Subcutaneous abdominal adipose tissue (tissue), 5 donors: ENCODE data around the gene XRCC1.

ENCODE experiments used
- H3K27ac ChIP-seq: one replicate; pipeline ENCODE4 v1.7.0; 2013; ENCODE audit warnings: low read depth, mild to moderate bottlenecking, inconsistent platforms, low read length, moderate library complexity
- H3K27me3 ChIP-seq, 5 donors: one replicate each; pipeline ENCODE4 v1.7.0; 2013; ENCODE audit warnings: low read length in 5 of 5, inconsistent platforms in 1 of 5; ENCODE audit not compliant: control insufficient read depth in 5 of 5, insufficient read depth in 4 of 5
- H3K36me3 ChIP-seq, 5 donors: one replicate each; pipeline ENCODE4 v1.7.0; 2013; ENCODE audit warnings: low read length in 5 of 5; ENCODE audit not compliant: control insufficient read depth in 5 of 5, insufficient read depth in 5 of 5
- H3K4me1 ChIP-seq, 5 donors: one replicate each; pipeline ENCODE4 v1.7.0; 2013; ENCODE audit warnings: low read length in 5 of 5, mild to moderate bottlenecking in 3 of 5, moderate library complexity in 1 of 5; ENCODE audit not compliant: control insufficient read depth in 5 of 5, insufficient read depth in 5 of 5
- H3K4me3 ChIP-seq, 5 donors: one replicate each; pipeline ENCODE4 v1.7.0; 2013; ENCODE audit warnings: low read length in 5 of 5, low read depth in 1 of 5
- H3K9ac ChIP-seq, 5 donors: one replicate each; pipeline ENCODE4 v1.7.0; 2013; ENCODE audit warnings: low read length in 5 of 5, mild to moderate bottlenecking in 4 of 5, moderate library complexity in 3 of 5
- H3K9me3 ChIP-seq, 5 donors: one replicate each; pipeline ENCODE4 v1.7.0; 2013; ENCODE audit warnings: low read length in 5 of 5; ENCODE audit not compliant: control insufficient read depth in 5 of 5
- donor health status: healthy.
- donor health status: healthy.
- donor health status: healthy.
- donor health status: healthy.
- donor health status: healthy.

Gene XRCC1

GRCh38 chr19:43575156-43575950 lies at the start of gene XRCC1, which contains the start of gene PINLYP:
Gene XRCC1 (minus strand): TSS chr19:43575527. CDS start chr19:43575458, 69 bp downstream.
Gene PINLYP (plus strand): TSS chr19:43575801. CDS start chr19:43577192, 1,391 bp downstream.
- Histone ChIP-seq H3K36me3 (peaks cover 2 to 14% (median 6%) of the 10 kb centered on the region in 5 donors), H3K27me3 (no peaks in the 10 kb centered on the region), H3K9ac (peak within 1 kb of the TSS; percentile 89 to 96 (median 93)), H3K4me3 (peak within 1 kb of the TSS; percentile 81 to 95 (median 89)), H3K4me1 (peaks cover 5 to 29% (median 23%) of the 10 kb centered on the region in 5 donors), H3K9me3 (no peaks in the 10 kb centered on the region), H3K27ac (peak within 1 kb of the TSS; percentile 84)

GRCh38 chr19:43624933-43625332 lies 49.6 kb upstream of the XRCC1 start:
- H3K27me3 ChIP-seq = peaks cover 3 to 15% (median 10%) of the 10 kb centered on the region in 5 donors
- no peaks in the 10 kb centered on the region for H3K36me3 ChIP-seq
- no peak overlapping the region for H3K4me3 ChIP-seq
- H3K4me1 ChIP-seq = peaks cover 0 to 9% (median 5%) of the 10 kb centered on the region in 5 donors
- no peak overlapping the region for H3K9ac ChIP-seq
- H3K9me3 ChIP-seq = no peaks in the 10 kb centered on the region
- no peak overlapping the region for H3K27ac ChIP-seq

- peaks cover 3 to 15% (median 10%) of the 10 kb centered on the region in 5 donors for H3K27me3 ChIP-seq
- no peak overlapping the region for H3K9ac ChIP-seq
- peaks cover 0 to 17% (median 11%) of the 10 kb centered on the region in 5 donors for H3K4me1 ChIP-seq
- H3K36me3 ChIP-seq = no peaks in the 10 kb centered on the region
- no peak overlapping the region for H3K27ac ChIP-seq
- H3K4me3 ChIP-seq = no peak overlapping the region
- H3K9me3 ChIP-seq = no peaks in the 10 kb centered on the region
These were observed 48.8 kb upstream of the XRCC1 start for GRCh38 chr19:43623889-43624670.

GRCh38 chr19:43622956-43623355 lies 47.6 kb upstream of the XRCC1 start:
- no peak overlapping the region for H3K27ac ChIP-seq
- H3K4me1 ChIP-seq = peaks cover 0 to 26% (median 20%) of the 10 kb centered on the region in 5 donors
- peaks cover 3 to 15% (median 10%) of the 10 kb centered on the region in 5 donors for H3K27me3 ChIP-seq
- no peaks in the 10 kb centered on the region for H3K9me3 ChIP-seq
- H3K9ac ChIP-seq = no peak overlapping the region
- no peak overlapping the region for H3K4me3 ChIP-seq
- H3K36me3 ChIP-seq = no peaks in the 10 kb centered on the region

- no peaks in the 10 kb centered on the region for H3K9me3 ChIP-seq
- no peak overlapping the region for H3K27ac ChIP-seq
- H3K4me1 ChIP-seq = peaks cover 0 to 26% (median 20%) of the 10 kb centered on the region in 5 donors
- H3K4me3 ChIP-seq = no peak overlapping the region
- peaks cover 3 to 12% (median 9%) of the 10 kb centered on the region in 5 donors for H3K27me3 ChIP-seq
- H3K9ac ChIP-seq = no peak overlapping the region
- H3K36me3 ChIP-seq = no peaks in the 10 kb centered on the region
These were observed 46.7 kb upstream of the XRCC1 start for GRCh38 chr19:43622070-43622469.

GRCh38 chr19:43620061-43621001 lies 45.0 kb upstream of the XRCC1 start:
- Histone ChIP-seq H3K9me3 (no peaks in the 10 kb centered on the region), H3K4me1 (peaks cover 0 to 26% (median 20%) of the 10 kb centered on the region in 5 donors), H3K4me3 (peak overlapping the region; percentile 89 to 97 (median 96)), H3K36me3 (peaks cover 0 to 2% (median 0%) of the 10 kb centered on the region in 5 donors), H3K27me3 (no peaks in the 10 kb centered on the region), H3K9ac (peak overlapping the region in 4 of 5 donors; percentile 31 to 99 (median 86)), H3K27ac (peak overlapping the region; percentile 85)

GRCh38 chr19:43619262-43620060 lies 44.1 kb upstream of the XRCC1 start, which contains the start of gene ZNF428:
Gene ZNF428 (minus strand): TSS chr19:43619629. CDS start chr19:43614304, 5,325 bp downstream.
- Histone ChIP-seq H3K27ac (peak within 1 kb of the TSS; percentile 85), H3K9ac (peak within 1 kb of the TSS; percentile 84 to 99 (median 95)), H3K27me3 (no peaks in the 10 kb centered on the region), H3K9me3 (no peaks in the 10 kb centered on the region), H3K4me3 (peak within 1 kb of the TSS; percentile 92 to 98 (median 96)), H3K4me1 (peaks cover 0 to 23% (median 20%) of the 10 kb centered on the region in 5 donors), H3K36me3 (peaks cover 0 to 2% (median 0%) of the 10 kb centered on the region in 5 donors)

GRCh38 chr19:43618921-43619261 lies 43.6 kb upstream of the XRCC1 start:
- Histone ChIP-seq H3K36me3 (peaks cover 1 to 5% (median 4%) of the 10 kb centered on the region in 5 donors), H3K27ac (peak overlapping the region; percentile 85), H3K9me3 (no peaks in the 10 kb centered on the region)

More at GRCh38 chr19:43618921-43619261, 43.6 kb upstream of the XRCC1 start:
- Histone ChIP-seq H3K9ac (peak overlapping the region; percentile 84 to 99 (median 95)), H3K27me3 (no peaks in the 10 kb centered on the region), H3K4me1 (peaks cover 0 to 23% (median 20%) of the 10 kb centered on the region in 5 donors), H3K4me3 (peak overlapping the region; percentile 92 to 98 (median 96))
